ENCODE data around the gene CHPF2.

CHPF2 gene, protein sequence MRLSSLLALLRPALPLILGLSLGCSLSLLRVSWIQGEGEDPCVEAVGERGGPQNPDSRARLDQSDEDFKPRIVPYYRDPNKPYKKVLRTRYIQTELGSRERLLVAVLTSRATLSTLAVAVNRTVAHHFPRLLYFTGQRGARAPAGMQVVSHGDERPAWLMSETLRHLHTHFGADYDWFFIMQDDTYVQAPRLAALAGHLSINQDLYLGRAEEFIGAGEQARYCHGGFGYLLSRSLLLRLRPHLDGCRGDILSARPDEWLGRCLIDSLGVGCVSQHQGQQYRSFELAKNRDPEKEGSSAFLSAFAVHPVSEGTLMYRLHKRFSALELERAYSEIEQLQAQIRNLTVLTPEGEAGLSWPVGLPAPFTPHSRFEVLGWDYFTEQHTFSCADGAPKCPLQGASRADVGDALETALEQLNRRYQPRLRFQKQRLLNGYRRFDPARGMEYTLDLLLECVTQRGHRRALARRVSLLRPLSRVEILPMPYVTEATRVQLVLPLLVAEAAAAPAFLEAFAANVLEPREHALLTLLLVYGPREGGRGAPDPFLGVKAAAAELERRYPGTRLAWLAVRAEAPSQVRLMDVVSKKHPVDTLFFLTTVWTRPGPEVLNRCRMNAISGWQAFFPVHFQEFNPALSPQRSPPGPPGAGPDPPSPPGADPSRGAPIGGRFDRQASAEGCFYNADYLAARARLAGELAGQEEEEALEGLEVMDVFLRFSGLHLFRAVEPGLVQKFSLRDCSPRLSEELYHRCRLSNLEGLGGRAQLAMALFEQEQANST

DNA sequence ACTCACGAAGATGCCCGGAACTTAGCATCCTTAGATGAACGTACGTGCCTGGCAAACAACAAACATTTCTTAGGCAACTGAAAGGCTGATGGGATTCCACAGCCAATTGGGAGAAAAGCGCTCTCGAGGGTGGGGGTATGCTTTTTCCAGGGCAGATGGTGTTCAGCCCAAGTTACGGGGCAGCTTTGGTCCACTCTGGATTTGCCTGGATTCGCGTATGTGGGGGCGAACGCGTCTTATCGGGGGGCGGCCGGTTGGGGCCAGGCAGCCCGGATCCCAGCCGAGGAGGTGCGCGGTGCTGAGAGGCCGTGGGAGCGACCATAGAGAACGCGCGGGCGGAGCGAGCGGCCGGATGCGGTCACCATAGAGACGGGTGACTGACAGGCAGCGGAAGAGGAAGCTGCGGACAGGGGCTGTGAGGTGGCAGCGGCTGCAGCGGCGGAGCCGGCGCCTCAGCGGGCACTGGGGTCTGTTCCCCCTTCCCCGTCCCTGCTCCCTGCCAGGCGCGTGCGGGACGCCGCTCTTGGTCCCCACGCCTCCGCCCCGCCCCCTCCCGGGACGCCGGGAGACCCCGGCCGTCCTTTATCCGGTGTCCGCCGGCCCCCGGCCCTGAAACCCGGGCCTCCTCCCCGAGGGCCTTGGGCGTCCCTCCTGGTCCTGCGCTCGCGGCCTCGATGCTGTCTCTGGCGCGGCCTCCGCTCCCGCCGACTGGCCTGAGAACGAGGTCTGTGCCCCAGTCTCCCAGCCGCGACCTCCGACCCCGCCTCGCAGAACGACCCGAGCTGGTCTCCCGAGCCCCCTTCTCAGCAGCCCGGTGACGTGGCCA, at the start of gene CHPF2:
CHPF2 (plus strand) TSS at position 393 of the 826 bp plus-strand sequence. CDS start 1,529 bp downstream, outside the sequence.
- DNase-seq = peak; percentile 86

DNA sequence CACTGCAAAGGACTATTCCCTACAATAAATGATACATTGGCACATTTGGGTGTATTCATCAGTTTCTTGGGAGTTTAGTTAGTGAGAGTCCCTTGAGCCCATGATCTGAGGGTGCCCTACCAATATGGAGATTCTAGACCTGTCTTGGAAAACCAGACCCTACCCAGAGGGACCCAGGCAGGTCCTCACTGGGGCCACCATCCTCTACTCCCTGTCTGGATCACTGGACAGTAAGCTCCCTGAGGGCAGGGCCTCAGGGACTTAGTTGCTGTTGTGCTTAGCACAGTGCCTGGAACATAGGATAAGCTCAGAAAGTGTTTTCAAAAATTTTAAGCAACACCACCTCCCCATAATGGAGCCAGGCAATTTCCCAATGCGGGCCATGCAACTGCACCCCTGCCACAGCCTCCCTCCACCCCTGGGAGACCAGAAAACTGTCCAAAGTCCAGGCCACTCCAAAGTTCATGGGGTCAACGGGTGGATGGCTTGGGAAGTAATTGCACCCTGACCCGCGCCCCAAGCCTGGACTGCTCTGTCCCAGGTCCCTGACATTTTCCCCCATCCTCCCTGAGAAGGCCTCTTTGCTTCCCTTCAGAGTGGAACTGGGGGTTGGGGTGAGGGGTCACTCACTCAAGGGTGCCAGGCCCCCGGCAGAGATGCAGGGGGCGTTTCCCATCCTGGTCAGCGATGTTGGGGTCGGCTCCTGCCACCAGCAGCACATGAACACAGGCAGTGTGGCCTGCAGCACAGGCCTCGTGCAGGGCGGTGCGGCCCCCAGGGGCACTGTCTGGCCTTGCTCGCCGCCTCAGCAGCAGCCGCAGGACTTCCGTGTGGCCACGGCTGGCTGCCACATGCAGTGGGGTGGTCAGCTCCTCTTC, 46.3 kb upstream of the CHPF2 start:
- DNase-seq = no peak

DNA sequence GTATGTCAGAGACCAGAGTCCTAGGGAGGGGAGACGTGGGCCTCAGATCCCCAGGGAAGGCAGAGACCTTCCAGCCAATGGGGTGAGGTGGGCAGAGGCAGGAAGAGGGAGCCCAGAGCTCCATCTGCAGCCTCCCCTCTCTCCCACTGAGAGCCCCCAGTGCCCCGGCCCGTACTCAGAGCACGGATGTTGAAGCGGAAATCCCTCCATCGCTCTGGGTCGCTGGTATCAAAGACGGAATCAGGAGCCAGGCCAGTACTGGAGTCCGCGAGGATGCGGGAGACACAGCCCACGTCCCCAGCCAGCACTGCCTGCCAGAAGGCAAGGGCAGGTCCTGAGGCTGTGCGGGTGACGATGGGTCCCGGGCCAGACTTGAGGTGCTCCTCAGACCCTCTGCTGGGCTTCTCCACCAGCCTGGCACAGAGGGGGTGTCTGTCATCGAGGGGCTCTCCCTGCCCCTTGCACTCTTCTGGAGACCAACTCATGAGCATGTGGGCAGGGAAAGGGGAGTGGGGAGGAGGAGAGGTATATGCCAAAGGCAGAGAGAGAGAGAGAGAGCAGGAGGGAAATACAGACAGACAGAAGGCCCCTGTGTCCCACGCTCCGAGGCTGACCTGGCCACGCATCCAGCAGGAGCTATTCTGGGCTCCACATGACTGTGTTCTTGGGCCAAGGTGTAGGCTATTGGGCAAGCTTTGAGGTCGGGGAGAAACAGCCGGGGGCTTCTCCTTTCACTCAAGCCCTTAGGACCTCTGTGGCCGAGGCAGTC, 45.5 kb upstream of the CHPF2 start, which contains the start of gene ASB10:
ASB10 (minus strand) TSS at position 611 of the 769 bp plus-strand sequence; CDS start at position 491, 120 bp downstream.
- DNase-seq = no peak

DNA sequence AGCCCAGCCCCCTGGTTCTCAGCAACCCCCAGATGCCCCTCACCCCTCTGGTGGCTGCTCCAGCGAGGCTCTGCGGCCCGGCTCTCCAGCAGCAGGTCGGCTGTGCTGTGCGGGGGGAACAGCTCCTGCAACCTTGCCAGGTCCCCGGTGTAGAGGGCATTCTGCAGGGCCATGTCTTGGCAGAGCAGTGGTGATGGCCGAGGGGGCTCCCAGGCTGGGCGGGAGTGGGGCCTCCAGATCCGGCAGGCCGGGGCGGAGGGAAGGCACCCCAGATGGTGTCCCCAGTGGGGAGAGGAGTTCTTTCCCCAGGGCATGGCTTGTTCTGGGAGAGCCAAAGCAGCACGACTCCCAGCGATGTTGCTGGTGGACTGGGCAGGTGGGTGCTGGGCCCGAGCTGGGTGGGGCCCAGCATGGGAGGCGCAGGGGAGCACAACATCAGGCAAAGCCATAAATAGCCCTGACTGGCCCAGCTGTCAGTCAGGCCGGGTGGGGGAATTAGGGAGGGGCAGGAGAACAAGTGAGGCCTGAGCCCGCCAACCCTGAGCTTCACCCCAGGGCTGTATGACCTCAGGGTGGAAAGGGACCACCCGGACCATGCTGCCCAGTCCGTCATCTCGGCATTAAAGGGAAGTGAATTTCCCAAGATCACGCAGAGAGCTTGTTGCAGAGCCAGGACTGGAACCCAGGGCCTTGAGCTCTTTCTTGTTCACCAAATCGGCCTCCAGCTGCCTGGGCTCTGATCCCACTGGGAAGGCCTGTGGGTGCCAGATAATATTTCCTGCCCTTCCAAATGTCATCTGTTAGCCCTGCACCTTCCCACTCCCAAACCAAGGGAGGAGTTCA, 44.7 kb upstream of the CHPF2 start:
- DNase-seq = no peak

DNA sequence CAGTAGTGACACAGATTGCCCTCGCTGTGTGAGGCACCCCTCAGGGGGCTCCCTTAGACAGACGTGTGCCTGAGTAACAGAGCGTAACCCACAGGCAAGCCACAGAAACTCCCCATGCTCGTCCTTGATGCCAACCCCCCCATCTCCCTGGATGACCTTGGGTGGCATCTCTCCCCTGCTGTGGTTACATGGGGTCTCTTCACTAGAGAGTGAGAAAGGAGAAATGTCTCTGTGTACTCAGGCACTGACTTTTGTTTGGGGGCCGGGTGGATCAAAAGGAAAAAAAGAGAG, 44.1 kb upstream of the CHPF2 start:
- DNase-seq = no peak

DNA sequence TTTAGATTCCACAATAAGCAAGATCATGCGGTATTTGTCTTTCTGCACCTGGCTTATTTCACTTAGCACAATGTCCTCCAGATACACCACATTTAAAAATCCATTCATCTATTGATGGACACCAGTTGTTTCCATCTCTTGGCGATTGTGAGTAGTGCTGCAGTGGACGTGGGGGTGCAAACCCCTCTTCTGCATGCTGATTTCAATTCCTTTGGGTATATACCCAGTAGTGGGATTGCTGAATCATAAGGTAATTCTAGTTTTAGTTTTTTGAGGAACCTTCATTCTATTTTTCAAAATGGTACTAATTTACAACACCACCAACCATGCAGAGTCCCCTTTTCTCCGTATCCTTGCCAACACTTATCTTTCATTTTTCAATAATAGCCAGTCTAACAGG, 43.2 kb upstream of the CHPF2 start:
- no peak for DNase-seq

DNA sequence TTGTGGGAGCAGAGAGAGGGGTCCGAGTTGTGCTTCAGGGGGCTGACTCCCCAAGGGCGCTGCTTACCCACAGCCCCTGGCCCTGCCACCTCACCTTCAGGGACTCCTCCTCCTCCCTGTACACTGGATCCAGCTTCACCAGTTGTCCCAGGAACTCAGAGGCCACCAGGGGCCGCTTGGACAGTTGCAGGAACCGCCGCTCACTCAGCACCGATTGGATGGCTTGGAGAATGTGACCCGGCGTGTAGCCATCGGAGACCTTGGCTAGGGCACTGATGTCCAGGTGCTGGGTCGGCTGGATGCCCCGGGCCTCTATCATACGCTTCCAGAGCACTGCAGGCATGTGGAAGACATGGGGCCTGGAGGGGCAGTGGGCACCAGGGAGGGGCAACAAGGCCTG, 40.7 kb upstream of the CHPF2 start:
- peak; percentile 8 for DNase-seq

DNA sequence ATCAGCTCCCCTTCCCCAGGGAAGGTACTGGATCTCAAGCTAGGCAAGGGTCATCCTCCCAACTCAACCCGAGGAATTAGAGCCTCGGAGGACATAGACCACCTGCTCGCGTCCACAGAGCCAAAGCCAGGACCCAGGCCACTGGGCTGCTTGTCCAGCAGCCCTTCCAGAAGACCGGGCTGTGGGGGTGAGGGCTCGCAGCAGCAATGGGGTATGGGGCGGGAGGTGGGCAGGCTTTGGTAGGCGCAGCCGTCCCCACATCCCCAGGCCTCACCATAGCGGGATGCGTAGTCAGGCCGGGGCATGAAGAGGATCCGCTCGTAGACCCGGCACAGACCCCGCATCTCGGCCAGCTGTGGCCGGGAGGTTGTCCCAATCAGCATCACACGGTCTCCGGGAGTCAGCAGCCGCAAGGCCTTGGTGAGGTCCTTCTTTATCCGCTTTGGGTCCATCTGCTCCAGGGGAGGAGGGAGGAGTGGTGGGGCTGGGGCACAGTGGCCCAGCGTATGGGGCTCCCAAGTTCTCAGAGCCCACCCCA, 40.2 kb upstream of the CHPF2 start:
- no peak for DNase-seq

DNA sequence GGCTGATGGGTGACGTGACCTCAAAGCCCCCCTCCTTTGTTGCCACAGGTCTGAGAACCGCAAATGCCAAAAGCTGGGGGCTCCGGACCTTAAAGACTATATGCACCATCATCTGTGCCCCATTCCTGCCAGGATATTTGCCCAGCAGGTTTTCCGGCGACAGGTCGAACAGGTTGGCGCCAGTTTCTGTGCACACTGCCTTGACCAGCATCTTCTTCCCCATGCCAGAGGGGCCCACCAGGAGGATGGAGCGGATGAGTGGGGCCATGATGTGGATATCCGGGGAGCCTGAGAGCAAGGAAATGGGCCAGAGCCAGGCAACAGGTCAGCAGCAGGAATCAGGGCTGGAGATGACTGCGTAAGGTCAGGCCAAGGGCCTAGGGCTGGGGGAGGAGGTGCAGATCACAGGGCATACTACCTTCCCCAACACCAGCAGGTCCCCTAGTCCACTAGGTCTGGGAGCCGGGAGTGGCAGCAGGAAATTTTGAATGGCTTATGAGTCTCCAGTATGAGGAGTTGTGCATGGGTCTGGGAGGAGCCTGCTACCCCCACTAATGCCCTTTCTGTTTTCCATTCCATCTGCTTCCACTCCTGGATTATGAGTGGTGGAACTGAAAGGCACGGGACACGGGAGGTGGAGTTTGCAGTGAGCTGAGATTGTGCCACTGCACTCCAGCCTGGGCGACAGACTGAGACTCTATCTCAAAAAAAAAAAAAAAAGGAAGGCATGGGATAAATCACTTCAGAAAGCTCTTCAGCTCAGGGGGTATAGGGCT, 38.9 kb upstream of the CHPF2 start:
- no peak for DNase-seq

DNA sequence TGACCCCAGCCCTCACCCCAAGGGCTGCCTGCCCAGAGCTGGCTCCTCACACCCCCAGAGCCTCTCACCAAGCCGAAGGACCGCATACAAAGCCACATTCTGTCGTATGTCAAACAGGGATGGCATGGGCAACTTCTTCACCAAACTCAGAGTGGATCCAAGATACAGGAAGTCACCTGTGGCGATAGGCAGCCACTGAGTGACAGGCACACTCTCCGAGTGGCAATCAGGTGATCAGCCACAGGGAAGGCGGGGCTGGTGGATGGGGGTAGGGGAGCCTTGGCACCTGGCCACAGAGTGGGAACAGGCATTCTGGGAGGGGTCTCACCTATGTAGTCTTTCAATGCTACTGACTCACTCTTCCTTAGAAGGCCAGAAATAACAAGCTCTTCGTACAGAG, 38.1 kb upstream of the CHPF2 start:
- no peak for DNase-seq

DNA sequence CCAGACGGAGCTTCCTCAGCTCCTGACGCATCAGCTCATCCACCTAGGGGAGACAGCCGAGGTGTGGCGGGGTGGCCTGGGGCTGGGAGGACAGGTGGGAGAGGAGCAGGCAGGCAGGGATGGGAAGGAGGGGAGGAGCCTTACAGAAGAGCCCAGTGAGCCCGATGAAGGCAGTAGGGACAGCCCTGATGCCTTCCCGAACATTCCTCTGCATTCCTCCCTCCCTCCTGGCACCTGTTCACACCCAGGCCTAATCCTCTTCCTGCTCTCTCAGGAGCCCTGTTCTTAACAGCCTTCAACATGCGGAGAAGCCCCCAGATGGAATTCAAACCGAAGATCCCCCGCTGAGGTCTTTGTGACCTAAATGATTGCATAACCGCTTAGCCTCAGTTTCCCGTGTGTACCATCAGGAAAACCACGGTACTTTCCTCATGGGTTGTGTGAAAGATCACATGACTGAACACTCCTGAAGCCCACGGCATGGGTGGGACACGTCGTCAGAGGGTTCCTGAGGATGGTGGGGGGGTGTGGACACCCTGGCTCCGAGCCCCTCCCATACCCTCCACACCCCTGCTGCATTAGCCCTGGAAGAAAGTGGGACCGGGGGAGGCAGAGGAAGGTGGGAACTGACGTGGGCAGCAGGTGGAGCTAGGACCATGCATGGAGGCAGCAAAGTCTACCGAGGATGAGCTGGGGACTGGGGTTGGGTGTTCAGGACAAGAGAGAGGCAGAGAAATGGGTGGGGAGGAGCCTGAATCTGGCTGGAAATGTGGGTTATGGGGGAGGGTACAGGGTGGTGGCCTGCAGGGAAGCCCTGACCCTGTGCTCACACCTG, 36.5 kb upstream of the CHPF2 start:
- no peak for DNase-seq

DNA sequence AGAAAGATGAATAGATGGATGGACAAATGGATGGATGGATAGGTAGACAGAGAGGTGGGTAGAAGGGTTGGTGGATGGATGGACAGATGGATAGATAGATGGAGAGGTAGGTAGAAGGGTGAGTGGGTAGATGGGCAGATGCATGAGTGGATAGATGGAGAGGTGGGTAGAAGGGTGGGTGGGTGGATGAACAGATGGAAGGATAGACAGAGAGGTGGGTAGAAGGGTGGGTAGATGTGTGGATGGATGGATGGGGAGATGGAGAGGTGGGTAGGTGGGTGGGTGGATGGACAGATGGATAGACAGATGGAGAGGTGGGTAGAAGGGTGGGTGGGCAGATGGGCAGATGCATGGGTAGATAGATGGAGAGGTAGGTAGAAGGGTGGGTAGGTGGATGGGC, 34.4 kb upstream of the CHPF2 start:
- no peak for DNase-seq

DNA sequence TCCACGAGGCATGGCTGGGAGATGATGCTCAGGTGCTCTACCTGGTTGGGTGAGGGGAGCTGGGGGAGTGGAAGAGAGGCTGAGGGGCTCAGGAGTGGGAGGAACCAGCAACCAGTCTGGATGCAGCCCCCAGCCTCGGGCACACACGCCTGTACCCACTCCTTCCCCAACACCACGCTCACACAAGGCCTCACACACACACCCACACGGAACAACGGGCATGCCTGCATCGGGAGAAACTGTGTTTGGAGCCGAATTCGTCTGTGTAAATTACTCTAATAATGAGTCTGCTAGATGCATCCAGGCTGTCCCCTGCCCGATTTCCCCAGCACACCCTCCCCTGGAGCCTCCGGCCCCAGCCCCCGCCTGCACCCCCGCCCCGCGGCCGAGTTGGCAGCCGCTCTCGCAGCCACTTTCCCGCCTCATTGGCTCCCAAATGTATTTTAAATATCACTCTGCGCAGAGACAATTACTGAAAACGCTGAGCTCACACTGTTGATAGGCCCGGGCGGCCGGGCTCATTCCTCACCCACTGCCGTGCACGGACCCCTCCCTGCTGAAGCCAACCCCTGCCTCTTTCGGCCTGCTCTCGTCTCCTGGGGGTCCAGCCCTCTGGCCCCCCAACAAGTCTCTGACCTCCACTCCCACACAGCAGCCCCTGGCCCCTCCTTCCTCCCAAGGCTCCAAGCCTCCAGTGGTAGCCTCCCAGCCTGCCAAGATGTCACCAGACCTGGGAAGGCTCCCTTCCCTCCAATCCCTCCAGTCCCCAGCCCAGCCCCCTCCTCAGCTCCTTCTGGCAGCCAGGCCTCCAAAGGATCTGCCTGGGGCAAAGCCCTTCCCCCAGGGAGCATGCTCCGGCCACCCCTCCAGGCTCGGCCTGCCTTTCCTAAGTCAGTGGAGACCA, 33.1 kb upstream of the CHPF2 start:
- peak; percentile 25 for DNase-seq

DNA sequence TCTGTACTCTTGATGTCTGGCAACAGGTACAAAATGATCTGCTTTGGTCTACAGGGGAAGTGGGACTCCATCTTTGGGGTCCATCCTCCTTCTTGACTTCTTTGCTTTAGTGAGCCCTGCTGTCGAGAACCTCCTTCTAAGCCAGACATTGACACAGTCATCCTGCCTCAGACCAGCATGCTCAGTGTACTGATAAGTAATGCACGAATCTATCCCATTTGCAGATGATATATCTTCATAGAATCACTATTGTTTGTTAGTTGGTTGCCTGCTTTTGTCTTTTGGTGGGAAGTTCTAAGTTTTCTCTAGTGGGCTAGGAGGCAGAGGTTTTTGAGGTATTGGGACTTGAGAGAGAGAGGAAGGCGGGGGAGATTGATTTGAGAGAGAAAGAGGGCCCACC, 30.9 kb upstream of the CHPF2 start:
- DNase-seq = no peak

DNA sequence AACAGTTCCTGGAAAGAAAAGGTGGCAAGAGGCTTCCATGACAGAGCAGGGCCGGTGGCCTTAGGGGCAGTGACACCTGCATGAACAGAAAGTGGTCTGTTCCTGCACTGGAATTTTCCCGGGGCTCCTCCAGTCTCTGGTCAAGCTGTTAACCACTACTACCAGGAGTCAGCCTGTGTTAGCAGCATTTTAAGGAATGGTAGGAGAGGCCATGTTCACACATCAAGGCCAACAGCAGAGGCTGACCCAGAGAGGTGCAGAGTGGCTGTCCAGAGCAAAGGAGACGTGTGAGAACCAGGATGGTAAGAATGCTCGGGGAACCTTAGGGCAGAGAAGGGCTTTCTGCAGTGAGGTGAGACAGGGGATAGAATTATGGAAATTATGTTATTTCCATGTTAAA, 30.5 kb upstream of the CHPF2 start:
- no peak for DNase-seq

DNA sequence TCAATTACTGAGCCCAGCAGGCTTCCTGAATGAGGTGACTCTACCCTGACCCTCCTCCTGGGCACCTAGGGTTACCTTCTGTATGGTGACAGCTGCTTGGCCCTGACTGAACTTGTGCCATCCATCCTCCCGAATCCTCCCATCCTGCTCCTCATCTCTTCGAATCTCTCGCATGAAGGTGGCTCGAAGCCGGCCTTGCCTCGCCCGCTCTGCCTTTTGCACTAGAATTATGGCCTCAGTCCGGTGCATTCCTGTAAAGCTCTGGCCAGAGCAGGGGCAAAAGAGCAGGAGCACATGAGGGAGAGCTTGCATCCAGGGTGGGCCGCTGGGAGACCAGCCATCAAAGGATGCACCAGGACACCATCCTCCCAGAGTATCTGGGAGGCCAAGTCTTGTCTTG, 29.4 kb upstream of the CHPF2 start:
- DNase-seq = no peak

DNA sequence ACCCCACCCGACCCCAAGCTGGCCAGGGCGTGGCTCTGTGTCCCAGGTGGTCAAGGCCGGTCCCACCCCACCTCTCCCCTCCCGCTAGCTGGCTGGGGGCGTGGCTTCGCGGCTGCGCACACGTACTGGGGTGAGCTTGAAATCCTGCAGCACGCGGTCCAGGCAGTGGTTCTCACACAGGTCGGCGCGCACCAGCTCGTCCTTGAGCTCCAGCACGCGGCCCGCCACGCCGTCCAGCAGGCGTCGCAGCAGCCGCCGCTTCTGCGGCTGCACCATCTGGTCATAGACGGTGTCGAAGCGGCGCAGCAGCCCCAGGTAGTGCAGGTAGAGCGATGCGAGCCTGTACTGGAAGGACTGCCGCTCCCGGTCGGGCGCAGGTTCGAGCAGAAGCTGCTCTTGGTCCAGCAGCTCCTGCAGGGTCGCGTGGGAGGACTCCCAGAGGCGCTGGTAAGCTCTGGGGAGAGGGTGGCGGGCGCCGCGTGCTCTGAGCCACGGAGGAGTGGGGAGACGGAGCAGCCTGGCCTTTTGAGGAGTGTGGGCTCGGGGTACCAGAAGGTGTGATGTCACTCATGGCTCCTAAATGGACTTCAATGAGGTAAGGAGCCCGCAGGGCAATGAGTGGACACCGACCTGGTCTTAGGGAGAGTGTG, 27.8 kb upstream of the CHPF2 start:
- DNase-seq = peak; percentile 28
